Iris pigment epithelial cell (primary cell): ENCODE measurements around the gene NSUN4.
"Not testable (repeated sequence)": the region's sequence is repeated elsewhere in the genome, so short reads cannot be mapped to it uniquely, and the experiment has no call there.

ENCODE experiments used
- DNase-seq: peaks from one replicate; pipeline ENCODE4 v3.0.0-alpha.2; 2011; ENCODE audit warnings: low read depth

NSUN4 gene

GRCh38 chr1:46328182-46328581 is 12.4 kb upstream of the NSUN4 start:
- not testable (repeated sequence) for DNase-seq

- DNase-seq: not testable (repeated sequence)
Observed at GRCh38 chr1:46329807-46330206, 10.8 kb upstream of the NSUN4 start.

- DNase-seq: not testable (repeated sequence)
Observed at GRCh38 chr1:46330381-46330780, 10.2 kb upstream of the NSUN4 start.

GRCh38 chr1:46331786-46332540 is 8.6 kb upstream of the NSUN4 start:
- DNase-seq: not testable (repeated sequence)

- DNase-seq: peak; percentile 38
Observed at GRCh38 chr1:46333300-46334029, 7.1 kb upstream of the NSUN4 start.

- DNase-seq: no peak
Observed at GRCh38 chr1:46334030-46334384, 6.6 kb upstream of the NSUN4 start.

- DNase-seq: no peak
Observed at GRCh38 chr1:46335081-46335480, 5.5 kb upstream of the NSUN4 start.

GRCh38 chr1:46337409-46337808 is 3.2 kb upstream of the NSUN4 start:
- not testable (repeated sequence) for DNase-seq

GRCh38 chr1:46341222-46342083 is 846 bp downstream of the NSUN4 start:
- no peak for DNase-seq

GRCh38 chr1:46342084-46342656 is 1.6 kb downstream of the NSUN4 start:
- DNase-seq: peak; percentile 65

- no peak for DNase-seq
Observed at GRCh38 chr1:46342677-46343350, 2.2 kb downstream of the NSUN4 start.

GRCh38 chr1:46343351-46343695 is 2.7 kb downstream of the NSUN4 start:
- no peak for DNase-seq

- no peak for DNase-seq
Observed at GRCh38 chr1:46343705-46344104, 3.1 kb downstream of the NSUN4 start.

GRCh38 chr1:46344481-46344880 is 3.9 kb downstream of the NSUN4 start:
- no peak for DNase-seq

- no peak for DNase-seq
Observed at GRCh38 chr1:46345281-46345680, 4.7 kb downstream of the NSUN4 start.

GRCh38 chr1:46352363-46352762 is 11.8 kb downstream of the NSUN4 start:
- DNase-seq: no peak

GRCh38 chr1:46355920-46356319 is 15.3 kb downstream of the NSUN4 start:
- DNase-seq: not testable (repeated sequence)

- no peak for DNase-seq
Observed at GRCh38 chr1:46362158-46362557, 21.6 kb downstream of the NSUN4 start.

GRCh38 chr1:46363121-46363520 is 22.5 kb downstream of the NSUN4 start:
- DNase-seq: no peak

GRCh38 chr1:46364612-46365011 is 24.0 kb downstream of the NSUN4 start:
- DNase-seq: peak; percentile 17

GRCh38 chr1:46365796-46366195 is 25.2 kb downstream of the NSUN4 start:
- DNase-seq: not testable (repeated sequence)

GRCh38 chr1:46367072-46367471 is 26.5 kb downstream of the NSUN4 start:
- DNase-seq: no peak
